Measurements from ENCODE around the gene COG5. TPM values are rescaled to one million over a fixed set of nuclear protein-coding genes. Genes with fewer than 3 reads are reported as not detected.
"Not testable (repeated sequence)": the region's sequence is repeated elsewhere in the genome, so short reads cannot be mapped to it uniquely, and the experiment has no call there.

Gene COG5
- total RNA-seq, 1 donor from 2014 or later, result 69.9 TPM

- DNase-seq (ENCODE audit: low read depth), result peak; percentile 89
These were observed 16.4 kb upstream of the COG5 start, which contains the start of gene BCAP29 for GRCh38 chr7:107579885-107580715. Gene BCAP29 (plus strand): TSS chr7:107580246. CDS start chr7:107580773, 527 bp downstream.

GRCh38 chr7:107579554-107579884, 15.8 kb upstream of the COG5 start:
- DNase-seq (ENCODE audit: low read depth), result no peak

DNA sequence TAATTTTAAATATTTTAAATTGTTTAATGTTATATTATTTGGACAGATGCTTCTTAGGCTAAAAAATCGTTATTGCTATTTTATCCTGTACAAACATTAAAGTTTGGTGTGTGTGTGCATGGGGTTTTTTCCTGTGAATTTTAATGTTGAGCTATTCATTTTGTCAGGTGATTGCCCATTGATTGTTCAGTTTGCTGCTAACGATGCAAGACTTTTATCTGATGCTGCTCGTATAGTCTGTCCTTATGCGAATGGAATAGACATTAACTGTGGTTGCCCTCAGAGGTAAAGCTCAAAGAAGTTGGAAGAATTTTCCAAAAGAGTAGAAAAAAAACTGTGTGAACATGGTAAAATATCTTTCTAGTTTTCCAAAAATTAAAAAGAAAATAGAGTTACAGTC, 9.8 kb upstream of the COG5 start:
- DNase-seq (ENCODE audit: low read depth), result no peak

- DNase-seq (ENCODE audit: low read depth), result no peak
These were observed 6.6 kb upstream of the COG5 start for GRCh38 chr7:107570298-107570697.

GRCh38 chr7:107564553-107565298, 1.0 kb upstream of the COG5 start:
- peak; percentile 37 for DNase-seq (ENCODE audit: low read depth)

- no peak for DNase-seq (ENCODE audit: low read depth)
These were observed 492 bp downstream of the COG5 start for GRCh38 chr7:107563081-107563774.

DNA sequence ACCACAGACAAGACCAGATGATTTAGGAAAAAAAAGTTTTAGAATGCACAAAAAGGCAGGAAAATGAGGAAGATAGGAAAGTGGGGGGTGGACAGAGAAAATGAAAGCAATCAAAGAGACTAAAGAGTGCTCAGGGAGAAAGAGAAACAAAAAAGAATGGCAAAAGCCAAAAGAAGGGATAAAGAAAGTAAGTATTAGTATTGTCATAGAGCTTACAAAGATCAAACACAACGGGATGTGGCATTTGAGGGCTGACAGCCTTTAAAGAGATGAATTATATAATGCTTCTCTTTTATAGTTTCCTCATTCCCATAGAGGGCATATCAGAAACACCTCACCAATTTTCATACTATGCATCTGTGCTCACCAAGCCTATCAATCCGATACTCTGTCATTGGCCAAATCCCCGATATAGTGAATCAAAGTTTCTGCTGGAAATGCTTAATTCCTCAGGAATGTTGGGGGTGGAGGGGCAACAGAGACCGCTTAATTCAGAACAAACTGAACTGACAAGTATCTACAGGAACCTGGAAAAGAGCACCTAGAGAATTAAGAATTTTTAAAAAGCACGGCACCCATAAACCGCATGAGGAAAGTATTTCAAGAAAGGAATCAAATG, 2.7 kb downstream of the COG5 start:
- no peak for DNase-seq (ENCODE audit: low read depth)

DNA sequence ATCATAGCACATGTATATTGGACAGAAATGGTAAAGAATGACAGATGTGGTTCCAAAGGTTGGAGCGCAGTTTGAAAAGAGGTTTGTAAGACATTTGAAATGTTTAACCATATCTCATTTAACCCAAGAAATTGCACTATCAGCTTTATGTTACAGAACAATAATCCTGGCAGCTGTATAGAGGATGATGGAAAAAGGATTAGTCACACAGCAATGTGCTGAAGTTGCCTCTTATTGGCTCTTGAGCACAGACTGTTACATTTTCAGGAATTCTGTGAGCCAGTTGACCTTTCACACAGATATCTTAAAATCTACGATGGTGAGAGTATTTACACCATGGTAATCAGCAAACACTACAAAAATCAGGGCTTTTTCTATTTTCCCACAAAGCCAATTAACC, 3.9 kb downstream of the COG5 start:
- DNase-seq (ENCODE audit: low read depth), result no peak

GRCh38 chr7:107555893-107556292, 7.8 kb downstream of the COG5 start:
- no peak for DNase-seq (ENCODE audit: low read depth)

DNA sequence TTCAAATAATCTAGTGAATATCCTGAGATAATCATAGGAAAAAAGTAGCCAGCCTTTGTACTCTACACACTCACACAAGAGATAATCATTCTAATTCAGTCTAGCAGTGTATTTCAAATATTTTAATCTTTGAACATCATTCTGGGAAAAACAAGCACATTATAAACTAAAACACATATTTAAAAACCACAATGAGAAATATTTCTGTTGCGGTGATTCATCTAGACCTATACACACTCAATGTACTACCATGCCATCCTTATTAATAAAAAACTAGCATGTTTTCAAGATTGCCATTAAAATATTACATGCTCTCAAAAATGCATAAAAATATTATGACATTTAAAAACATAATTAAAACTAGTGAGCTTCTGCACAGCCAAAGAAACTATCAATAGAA, 11.8 kb downstream of the COG5 start:
- no peak for DNase-seq (ENCODE audit: low read depth)

GRCh38 chr7:107544848-107545591, 18.7 kb downstream of the COG5 start:
- DNase-seq (ENCODE audit: low read depth), result no peak

- no peak for DNase-seq (ENCODE audit: low read depth)
These were observed 20.3 kb downstream of the COG5 start for GRCh38 chr7:107543338-107543993.

DNA sequence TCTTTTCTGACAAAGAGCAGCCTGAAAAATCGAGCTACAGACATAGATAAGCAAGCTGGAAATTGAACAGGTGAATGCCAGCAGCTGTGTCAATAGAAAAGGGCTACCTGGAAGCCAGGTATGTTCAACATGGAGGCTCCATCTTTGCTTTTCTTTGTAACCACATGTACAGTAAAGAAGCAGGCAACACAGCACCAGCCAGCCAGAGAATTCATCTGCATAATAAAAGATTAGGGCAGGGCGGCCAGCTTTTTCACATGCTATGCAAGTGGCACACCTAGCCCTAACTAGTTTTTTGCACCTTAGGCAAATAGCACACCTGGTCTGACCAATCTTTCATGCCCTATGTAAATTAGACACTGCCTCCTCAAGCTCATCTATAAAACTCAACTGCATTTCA, 25.7 kb downstream of the COG5 start:
- DNase-seq (ENCODE audit: low read depth), result no peak

GRCh38 chr7:107537228-107537627, 26.5 kb downstream of the COG5 start:
- not testable (repeated sequence) for DNase-seq (ENCODE audit: low read depth)

DNA sequence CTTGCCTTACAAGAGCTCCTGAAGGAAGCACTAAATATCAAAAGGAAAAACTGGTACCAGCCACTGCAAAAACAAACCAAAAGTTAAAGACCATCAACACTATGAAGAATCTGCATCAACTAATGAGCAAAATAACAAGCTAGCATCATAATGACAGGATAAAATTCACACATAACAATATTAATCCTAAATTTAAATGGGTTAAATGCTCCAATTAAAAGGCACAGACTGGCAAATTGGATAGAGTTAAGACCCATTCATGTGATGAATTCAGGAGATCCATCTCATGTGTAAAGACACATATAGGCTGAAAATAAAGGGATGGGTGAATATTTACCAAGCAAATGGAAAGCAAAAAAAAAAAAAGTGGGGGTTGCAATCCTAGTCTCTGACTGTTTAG, 29.6 kb downstream of the COG5 start:
- no peak for DNase-seq (ENCODE audit: low read depth)

DNA sequence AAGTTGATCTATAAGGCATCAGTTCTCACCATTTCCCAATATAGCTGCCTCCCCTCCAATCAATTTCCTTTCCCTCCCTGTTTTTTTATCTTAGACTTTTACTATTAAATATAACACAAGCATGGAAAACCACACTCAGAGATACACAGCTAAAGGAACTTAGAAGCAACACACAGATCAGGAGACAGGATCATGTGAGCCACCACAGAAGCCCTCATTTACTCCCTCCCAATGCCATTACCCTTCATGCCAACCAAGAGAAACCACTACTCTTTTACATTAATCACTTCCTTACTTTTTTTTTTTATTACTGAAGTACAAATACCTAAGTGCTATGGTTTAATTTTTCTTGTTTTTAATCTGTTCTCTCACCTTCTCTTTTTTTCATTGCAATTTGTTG, 33.0 kb downstream of the COG5 start:
- DNase-seq (ENCODE audit: low read depth), result no peak

- peak; percentile 10 for DNase-seq (ENCODE audit: low read depth)
These were observed 35.3 kb downstream of the COG5 start for GRCh38 chr7:107528461-107528860.

DNA sequence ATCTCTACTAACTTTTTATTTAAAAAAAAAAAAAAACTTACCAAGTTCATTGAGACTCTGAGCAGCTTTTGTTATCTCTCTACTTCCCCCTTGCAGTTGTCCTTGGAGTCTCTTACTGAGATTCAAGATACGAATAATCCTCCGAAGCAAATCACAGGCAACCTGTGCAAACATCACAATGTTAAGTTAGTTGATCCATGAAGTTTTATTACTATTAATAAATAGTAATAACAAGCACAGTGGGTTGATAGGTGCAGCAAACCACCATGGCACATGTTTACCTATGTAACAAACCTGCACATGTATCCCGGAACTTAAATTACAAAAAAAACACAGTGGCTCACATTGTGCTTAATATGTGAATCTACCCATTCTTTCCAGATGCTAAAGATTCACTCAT, 36.5 kb downstream of the COG5 start:
- no peak for DNase-seq (ENCODE audit: low read depth)

DNA sequence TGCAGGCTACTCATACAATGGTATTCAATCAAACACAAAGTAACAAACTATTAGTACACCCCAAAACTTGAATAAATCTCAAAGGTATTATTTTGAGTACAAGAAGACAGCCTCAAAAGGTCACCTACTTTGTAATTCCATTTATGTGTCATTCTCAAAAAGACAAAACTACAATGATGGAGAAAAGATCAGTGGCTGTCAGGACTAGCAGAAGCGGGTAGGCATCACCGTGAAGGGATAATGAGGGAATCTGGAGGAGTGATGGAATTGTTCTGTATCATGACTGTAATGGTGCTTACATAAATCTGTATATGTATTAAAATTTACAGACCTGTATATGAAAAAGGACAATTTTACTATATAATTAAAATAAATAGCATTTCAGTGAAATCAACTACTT, 37.0 kb downstream of the COG5 start:
- DNase-seq (ENCODE audit: low read depth), result no peak

- DNase-seq (ENCODE audit: low read depth), result peak; percentile 86
These were observed 56.9 kb downstream of the COG5 start for GRCh38 chr7:107506674-107507339.

Measured in myocyte (in vitro differentiated cells).